ENCODE results near the gene CACNG7.

CACNG7 gene

DNA sequence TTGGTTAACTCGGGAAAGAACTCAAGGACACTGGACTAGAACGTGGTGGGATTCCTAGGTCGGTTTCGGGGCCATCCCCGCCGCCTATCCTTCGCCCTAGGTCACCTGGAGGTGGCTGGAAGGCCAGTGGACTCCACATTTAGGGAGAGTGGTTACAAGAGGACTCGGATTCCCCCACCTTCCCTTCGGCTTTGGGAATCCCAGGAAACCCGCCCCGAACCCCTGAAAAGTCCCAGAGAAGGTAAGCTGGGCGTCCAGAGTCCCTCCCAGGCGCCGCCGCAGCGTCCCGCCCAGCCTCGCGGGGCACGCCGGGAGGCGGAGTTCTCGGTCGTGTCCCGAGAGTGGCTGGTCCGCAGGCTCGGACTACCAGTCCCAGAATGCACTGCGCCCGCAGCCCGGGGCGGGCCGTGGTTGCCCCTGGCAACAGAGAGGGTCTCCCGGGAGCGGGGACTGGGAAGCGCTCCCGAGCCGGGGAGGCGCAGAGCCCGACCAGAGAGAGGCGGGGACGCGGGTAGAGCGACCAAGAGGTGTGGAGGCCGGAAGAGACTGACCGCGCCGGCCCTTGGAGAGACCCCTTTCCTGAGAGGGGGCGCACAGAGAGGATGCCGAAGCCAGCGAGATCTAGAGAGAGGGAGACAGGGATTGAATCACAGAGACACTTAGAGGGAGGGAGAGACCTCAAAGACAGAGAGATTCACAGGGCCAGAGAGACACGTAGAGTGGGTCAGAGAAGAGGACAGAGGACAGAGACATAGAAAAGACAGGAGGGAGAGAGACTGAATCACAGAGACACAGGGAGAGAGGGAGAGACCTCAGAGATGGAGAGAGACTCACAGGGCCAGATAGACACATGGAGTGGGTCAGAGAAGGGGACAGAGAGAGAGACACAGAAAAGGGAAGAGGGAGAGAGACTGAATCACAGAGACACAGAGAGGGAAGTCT is 29.7 kb upstream of the CACNG7 start:
- DNase-seq = peak; percentile 87

DNA sequence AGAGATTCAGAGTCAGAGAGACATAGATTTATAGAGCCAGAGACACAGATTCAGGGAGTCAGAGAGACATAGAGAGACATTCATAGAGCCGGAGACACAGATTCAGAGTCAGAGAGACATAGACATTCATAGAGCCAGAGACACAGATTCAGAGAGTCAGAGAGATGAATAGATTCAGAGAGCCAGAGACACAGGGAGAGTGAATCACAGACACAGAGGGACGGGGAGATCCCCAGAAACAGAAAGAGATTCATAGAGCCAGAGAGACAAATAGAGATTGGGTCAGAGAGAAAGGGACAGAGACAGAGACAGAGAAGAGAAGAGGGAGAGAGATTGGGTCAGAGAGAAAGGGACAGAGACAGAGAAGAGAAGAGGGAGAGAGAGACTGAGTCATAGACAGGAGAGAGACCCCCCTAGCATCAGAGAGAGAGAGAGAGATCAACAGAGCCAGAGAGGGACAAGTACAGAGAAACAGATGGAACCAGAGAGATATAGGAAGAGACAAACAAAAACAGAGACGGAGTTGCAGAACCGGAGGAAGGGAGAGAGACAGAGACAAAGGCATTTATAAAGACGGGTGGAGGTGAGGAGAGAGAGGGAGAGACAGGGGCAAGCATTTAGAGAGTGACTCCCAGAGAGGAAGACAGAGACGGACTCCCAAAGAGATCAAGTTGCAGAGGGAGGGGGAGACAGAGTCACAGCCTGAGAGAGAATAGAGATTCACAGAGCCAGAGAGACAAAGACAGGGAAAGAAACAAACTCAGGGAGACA is 28.2 kb upstream of the CACNG7 start:
- DNase-seq = no peak

DNA sequence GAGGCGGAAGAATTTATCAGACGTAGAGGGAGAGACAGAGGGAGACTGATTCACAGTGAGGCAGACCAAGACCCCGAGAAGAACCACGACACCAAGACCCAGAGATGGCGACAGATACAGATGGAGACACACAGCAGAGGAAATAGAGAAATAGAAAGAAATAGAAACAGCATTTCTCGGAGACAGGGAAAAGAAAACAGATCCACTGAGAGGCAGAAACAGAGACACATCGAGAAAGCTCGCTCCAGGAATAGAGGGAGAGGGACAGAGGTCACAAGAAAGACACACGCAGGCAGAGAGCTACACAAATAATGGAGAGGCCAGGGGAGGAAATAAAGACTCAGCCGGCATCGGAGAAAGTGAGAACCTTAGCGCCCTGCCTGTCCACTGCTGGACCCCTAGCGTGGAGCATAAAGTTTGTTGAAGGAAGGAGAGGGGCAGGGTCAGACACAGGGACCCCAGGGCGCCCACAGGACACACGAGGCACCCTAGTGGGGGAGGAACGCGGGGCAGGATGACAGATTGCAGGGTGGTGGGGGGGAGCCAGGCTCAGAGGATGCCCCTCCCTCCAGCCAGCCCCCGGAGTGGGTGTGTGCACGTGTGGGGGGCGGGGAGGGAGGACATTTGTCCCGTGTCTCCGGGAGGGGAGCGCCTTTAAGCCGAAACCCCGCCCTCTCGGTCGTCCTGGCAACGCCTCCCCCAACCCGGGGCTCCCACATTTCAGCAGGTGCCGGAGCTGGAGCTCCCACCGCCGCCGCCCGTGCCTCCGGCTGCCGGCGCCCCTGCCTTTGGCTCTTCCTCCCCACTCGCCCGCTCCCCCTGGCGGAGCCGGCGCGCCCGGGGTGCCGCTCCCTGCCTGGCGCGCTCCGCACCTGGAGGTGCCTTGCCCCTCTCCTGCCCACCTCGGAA is 27.3 kb upstream of the CACNG7 start, which contains the start of gene PRKCG:
TSS of gene PRKCG (plus strand) at position 716 of the 909 bp plus-strand sequence. CDS start 298 bp downstream, outside the sequence.
- DNase-seq = peak; percentile 71

DNA sequence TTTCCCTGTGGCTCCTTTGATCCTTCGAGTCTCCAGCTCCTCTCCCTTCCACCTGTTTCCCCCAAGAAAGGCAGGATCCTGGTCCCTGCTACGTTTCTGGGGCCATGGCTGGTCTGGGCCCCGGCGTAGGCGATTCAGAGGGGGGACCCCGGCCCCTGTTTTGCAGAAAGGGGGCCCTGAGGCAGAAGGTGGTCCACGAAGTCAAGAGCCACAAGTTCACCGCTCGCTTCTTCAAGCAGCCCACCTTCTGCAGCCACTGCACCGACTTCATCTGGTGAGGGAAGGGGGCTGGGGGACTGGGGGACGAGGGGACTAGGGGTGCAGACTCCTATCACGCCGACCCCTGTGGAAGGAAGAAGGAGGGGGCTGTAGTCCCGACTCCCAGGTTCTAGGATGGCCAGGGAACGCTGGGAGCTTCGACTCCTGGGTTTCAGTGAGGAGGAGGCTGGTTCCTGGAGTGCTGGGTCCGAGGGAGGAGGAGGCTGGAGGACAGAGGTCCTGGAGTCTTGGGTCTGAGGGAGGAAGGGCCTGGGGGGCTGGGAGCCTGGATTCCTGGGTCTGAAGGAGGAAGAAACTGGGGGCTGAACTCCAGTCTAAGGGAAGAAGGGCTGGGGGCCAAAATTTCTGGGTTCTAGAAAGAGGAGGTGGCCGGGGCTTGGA is 26.6 kb upstream of the CACNG7 start:
- no peak for DNase-seq

DNA sequence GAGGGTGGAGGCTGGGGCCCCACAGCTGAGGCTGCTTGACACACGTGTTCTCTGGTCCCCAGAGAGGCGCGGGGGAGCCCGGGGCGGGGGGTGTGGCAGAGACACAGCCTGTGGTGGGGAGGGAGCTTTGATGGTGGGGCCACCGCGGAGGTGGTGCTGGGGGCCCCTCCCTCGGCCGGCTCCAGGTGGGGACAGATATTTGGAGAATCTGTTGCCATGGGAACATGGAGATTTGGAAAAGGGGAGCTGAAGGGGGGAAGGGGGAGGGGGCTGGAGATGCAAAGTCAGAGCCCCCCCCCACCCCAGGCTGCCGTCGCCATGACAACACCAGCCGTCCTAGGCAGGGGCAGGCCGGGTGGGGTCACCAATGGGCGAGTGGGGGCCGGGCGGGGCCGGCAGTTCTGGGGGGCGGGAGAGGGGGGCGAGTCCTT is 25.8 kb upstream of the CACNG7 start:
- DNase-seq = peak; percentile 57

DNA sequence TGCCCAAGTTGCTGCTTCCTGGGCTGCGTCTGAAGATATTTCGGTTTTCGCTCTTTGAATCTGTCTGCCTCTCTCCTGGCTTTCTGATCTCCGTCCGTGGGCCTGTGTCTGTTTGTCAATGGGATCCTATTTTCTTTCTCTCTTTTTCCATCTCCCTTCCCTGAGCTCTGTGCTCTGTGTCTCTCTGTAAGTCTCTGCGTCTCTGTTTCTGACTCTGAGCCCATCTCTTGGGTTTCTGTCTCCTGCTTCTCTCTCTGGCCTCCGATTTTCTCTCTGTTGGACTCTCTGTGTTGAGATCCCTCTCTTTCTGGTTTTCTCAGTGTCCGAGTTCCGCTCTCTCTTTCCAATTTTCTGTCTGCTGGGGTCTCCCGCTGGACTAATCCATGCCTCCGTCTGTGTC is 25.3 kb upstream of the CACNG7 start:
- DNase-seq = no peak

DNA sequence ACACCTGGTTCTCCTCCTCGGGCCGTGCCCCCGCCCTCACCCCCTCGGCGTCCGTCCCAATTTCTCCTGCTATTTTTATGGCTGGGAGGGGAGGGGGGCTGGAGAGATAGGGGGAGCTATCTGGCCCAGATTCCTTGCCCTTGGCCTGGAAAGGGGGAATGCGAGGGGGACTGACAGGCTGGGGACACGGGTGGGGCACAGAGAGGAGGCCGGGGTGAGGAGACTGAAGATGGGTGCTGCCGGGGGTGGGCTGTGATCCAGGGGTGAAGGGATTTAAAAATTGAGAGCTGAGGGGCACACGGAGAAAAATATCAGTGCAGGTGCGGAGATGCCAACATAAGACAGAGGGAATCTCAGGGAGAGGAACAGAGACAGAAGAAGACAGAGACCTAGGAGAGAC is 24.8 kb upstream of the CACNG7 start:
- DNase-seq = no peak

DNA sequence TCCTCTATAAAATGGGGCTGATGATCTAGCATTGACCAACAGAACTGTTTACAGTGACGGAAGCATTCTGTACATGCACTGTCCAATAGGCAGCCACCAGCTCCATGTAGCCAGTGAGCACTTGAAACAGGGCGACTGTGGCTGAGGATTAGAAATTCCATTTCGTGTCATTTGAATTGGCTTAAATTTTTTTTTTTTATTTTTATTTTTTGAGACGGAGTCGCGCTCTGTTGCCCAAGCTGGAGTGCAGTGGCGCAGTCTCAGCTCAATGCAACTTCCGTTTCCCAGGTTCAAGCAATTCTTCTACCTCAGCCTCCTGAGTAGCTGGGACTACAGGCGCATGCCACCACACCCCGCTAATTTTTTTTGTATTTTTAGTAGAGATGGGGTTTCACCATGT is 24.0 kb upstream of the CACNG7 start:
- no peak for DNase-seq

DNA sequence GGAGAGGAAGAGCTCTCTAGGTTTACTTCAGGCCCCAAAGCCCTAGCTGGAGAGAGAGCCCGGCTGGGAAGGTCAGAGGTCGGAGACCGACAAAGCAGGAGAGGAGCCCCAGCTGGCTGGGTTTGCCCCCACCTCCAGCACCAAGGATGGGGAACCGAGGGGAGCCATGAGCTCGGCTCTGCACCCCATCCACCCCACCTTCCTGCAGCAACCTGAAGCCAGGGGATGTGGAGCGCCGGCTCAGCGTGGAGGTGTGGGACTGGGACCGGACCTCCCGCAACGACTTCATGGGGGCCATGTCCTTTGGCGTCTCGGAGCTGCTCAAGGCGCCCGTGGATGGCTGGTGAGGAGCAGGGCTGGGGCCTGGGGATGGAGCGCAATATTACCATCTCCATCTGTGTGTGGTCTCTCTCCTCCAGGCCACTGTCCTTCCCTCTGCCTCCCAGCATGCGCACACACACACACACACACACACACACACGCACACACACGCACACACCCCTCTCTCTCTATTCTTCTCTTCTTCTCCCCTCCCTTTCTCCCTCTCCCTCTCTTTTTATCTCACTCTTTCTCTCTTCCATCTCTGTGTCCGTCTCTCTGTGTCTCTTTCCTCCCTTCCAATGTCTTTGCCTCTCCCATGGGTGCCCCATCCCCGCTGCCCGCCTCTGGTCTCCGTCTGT is 16.6 kb upstream of the CACNG7 start:
- DNase-seq = no peak

DNA sequence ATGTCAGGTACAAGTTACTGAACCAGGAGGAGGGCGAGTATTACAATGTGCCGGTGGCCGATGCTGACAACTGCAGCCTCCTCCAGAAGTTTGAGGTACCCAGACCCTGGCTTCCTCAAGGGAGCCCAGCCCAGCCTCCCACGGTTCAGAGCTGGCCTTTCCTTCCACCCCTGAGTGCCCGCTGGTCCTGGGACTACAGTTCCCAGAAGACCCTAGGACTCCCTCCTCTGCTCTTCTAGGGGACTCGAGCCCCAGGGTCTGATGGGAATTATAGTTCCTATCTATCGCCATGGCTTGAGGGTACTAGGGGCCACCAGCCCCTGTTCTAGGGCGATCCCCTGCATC is 16.1 kb upstream of the CACNG7 start:
- DNase-seq = no peak

DNA sequence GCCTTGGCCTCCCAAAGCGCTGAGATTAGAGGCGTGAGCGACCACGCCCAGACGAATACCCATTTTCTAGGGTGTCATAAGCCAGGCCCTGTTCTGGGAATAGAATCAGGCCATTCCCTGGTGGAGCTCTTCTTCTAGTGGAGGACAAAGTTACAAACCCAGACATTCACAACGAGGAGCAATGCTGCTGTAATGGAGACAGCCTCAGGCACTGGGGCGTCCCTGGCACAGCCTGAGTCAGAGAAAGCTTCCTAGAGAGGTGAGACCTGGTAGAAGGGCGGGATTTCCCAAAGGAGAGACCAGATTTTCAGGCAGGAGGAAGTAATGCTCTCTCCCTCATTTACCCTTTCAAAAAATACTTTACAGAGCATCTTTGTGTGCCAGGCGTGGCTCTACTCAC is 14.4 kb upstream of the CACNG7 start:
- no peak for DNase-seq

DNA sequence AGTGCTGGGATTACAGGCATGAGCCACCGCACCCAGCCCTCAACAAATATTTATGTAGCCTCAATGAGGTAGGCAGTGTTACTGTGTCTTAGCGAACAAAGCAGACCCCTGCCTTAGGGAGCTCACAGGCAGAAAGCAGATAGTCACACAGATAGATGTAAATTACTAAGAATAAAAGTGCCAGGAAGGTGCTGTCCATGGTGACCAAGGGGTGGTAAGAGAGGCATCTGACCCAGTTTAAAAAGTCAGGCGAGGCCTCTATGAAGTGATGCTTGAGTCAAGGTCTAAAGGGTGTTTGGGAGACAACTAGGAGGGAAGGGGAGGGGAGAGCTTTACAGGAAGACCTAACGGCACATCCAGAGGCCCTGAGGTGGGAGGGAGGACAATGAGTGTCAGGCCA is 12.4 kb upstream of the CACNG7 start:
- DNase-seq = no peak

DNA sequence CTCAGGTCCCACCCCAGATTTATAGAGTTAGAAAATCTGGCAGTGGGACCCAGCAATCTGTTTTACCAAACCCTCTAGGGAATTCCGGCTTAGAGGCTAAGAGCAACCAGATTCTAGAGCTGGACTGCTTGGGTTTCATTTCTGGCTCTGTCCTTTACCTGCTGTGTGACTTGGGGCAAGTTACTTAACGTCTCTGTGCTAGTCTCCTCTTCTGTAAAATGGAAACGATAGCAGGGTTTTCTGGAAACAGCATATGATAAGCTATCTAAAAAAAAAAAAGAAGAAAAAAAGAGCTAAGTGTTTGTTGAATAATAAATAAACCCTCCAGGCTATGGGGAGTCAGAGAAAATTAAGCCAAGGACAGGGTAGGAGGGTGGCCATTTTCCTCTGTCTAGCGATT is 11.6 kb upstream of the CACNG7 start:
- DNase-seq = no peak

DNA sequence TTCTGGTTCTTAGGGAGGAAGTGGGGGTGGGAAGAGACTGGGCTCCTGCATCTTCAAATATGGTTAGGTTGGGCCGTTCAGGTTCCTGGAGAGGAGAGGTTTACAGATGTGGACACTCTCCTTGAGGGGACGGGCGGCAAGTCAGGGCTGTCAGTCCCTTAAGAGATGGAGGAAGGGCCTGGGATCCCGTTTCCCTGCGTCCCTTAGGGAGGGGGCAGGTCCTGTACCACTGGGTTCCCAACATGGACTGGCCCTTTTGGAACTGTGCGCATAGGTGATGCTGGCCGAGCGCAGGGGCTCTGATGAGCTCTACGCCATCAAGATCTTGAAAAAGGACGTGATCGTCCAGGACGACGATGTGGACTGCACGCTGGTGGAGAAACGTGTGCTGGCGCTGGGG is 10.9 kb upstream of the CACNG7 start:
- no peak for DNase-seq

DNA sequence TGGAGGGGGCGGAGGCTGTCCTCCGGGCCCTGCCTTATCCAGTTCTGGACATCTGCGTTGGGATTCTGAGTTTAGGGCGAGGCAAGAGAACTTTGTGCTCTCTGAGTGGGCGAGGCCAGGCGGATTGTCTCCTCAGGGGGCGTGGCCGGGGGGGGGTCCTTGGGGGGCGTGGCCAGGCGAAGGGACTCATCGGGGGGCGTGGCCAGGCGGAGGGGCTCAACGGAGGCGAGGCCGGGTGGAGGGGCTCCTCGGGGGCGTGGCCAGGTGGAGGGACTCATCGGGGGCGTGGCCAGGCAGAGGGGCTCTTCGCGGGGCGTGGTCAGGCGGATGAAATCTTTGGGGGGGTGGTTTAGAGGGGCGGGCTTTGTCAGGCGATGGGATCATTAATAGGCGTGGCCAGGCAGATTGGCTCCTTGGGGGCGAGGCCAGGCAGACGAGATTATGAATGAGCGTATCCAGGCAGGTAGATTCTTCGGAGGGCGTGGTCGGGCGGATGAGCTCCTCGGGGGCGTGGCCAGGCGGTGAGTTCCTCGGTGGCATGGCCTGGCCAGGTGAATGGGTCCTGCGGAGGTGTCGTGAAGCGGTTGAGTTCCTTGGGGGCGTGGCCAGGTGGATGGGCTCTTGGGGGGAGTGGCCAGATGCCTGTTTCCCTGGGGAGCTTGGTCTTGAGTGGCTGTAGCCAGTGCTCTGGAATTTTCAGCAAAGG is 10.3 kb upstream of the CACNG7 start:
- no peak for DNase-seq

DNA sequence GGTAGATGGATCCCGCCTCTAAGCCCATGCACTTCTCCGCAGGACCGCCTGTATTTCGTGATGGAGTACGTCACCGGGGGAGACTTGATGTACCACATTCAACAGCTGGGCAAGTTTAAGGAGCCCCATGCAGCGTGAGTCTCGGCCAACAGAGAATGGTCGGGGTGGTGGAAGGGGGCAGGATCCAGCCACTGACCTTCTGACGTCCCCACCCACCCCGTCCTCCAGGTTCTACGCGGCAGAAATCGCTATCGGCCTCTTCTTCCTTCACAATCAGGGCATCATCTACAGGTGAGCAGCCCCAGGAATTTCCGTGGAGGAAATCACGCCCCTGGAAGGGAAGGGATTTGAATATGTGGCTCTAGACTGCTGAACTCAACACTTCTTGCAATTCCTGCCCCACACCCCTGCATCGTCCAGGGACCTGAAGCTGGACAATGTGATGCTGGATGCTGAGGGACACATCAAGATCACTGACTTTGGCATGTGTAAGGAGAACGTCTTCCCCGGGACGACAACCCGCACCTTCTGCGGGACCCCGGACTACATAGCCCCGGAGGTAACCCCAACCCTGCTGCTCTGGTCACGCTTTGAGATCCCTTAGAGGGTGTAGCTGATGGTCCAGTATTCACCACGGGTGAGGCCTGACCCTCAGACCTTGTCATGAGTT is 8.8 kb upstream of the CACNG7 start:
- no peak for DNase-seq

DNA sequence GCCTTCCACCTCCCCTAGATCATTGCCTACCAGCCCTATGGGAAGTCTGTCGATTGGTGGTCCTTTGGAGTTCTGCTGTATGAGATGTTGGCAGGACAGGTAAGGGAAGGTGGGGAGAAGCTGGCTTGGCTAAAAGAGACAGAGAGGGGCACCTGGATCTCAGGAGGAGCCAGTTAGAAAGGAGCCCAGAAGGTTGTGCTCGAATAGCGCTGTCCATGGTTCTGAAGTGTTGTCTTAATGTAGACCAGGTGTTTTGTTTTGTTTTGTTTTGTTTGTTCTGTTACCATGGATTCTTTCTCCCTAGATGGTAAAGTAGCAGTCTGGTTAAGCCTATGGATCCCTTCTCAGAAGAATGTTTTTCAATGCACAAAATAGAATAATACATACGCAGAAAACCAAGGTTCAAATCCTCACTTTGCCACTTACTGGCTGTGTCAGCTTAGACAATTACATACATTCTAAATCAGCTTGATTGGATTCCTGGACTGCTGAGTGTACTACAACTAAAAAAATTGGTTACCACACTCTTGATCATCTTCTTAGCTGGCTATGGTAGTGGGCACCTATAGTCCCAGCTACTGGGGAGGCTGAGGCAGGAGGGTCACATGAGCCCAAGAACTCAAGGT is 5.9 kb upstream of the CACNG7 start:
- no peak for DNase-seq

DNA sequence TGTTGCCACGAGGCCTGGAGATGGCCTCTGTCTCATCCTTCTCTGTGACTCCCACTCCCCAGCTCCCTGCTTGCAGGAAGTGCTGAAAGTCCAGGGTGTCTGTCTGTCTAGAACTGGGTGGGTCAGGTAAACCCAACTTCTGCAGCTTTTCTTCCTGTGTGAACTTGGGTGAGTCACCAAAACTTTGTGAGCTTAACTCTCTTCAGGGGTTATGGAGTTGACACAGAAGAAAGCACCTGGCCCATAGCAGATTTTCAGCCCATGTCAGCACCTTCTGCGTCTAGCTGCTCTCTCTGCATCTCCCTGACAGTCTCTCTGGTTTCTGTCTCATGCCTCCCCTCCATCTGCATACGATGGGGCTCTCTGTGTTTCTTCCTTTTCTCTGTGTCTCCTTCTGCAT is 4.2 kb upstream of the CACNG7 start:
- DNase-seq = no peak

DNA sequence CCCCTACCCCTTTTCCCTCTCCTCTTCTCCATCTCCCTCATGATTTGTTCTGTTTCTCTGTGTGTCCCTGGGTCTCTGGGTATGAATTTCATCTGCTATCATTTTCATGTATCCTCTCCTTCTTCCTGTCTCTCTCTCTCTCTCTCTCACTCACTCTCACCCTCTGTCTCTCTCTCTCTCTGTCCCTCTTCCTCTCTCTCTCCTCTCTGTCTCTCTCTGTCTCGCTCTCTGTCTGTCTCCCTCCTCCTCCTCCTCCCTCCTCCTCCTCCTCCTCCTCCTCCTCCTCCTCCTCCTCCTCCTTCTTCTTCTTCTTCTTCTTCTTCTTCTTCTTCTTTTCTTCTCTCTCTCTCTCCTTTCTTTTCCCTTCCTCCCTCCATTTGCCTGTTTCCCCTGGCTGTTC is 3.3 kb upstream of the CACNG7 start:
- no peak for DNase-seq
